GM19463 (cell line): Measurements from ENCODE around the gene ZMIZ1.

ENCODE experiments used
- ATAC-seq: cut with Tn5 transposase; IDR thresholded peaks from one replicate; pipeline ENCODE4 v1.9.1; 2021; ENCODE audit warnings: mild to moderate bottlenecking, moderate library complexity; ENCODE audit not compliant: unreplicated experiment

The ZMIZ1 gene

GRCh38 chr10:79242620-79243152 lies 173.9 kb downstream of the ZMIZ1 start:
- ATAC-seq, result peak; percentile 20

- ATAC-seq, result peak; percentile 51
These were observed 174.7 kb downstream of the ZMIZ1 start for GRCh38 chr10:79243181-79244067.

GRCh38 chr10:79244068-79244442 lies 175.3 kb downstream of the ZMIZ1 start:
- no peak for ATAC-seq

- no peak for ATAC-seq
These were observed 176.2 kb downstream of the ZMIZ1 start for GRCh38 chr10:79244841-79245504.

GRCh38 chr10:79245539-79246208 lies 176.9 kb downstream of the ZMIZ1 start:
- no peak for ATAC-seq

- ATAC-seq, result no peak
These were observed 177.4 kb downstream of the ZMIZ1 start for GRCh38 chr10:79246209-79246581.

- no peak for ATAC-seq
These were observed 178.0 kb downstream of the ZMIZ1 start for GRCh38 chr10:79246606-79247275.

- no peak for ATAC-seq
These were observed 178.8 kb downstream of the ZMIZ1 start for GRCh38 chr10:79247373-79248137.

GRCh38 chr10:79248341-79249185 lies 179.8 kb downstream of the ZMIZ1 start:
- ATAC-seq, result no peak

- ATAC-seq, result peak; percentile 62
These were observed 180.7 kb downstream of the ZMIZ1 start for GRCh38 chr10:79249186-79250121.

- no peak for ATAC-seq
These were observed 181.5 kb downstream of the ZMIZ1 start for GRCh38 chr10:79250259-79250658.

- no peak for ATAC-seq
These were observed 183.7 kb downstream of the ZMIZ1 start for GRCh38 chr10:79252450-79252849.

- ATAC-seq, result no peak
These were observed 184.2 kb downstream of the ZMIZ1 start for GRCh38 chr10:79252971-79253370.

GRCh38 chr10:79253704-79254103 lies 184.9 kb downstream of the ZMIZ1 start:
- no peak for ATAC-seq

- no peak for ATAC-seq
These were observed 185.7 kb downstream of the ZMIZ1 start for GRCh38 chr10:79254333-79255006.

- no peak for ATAC-seq
These were observed 186.3 kb downstream of the ZMIZ1 start for GRCh38 chr10:79255007-79255507.

GRCh38 chr10:79256264-79256806 lies 187.6 kb downstream of the ZMIZ1 start:
- no peak for ATAC-seq
